HEK293T (cell line): ENCODE measurements around the gene ASIC4.

ENCODE experiments used
- FOXA1 ChIP-seq: fragments of 450-650 bp; IDR thresholded peaks from 2 replicates; pipeline ENCODE4 v1.6.1; 2016; ENCODE audit warnings: mild to moderate bottlenecking
- SP1 ChIP-seq: fragments of 450-650 bp; IDR thresholded peaks from 2 replicates; pipeline ENCODE4 v1.6.1; 2017

DNA sequence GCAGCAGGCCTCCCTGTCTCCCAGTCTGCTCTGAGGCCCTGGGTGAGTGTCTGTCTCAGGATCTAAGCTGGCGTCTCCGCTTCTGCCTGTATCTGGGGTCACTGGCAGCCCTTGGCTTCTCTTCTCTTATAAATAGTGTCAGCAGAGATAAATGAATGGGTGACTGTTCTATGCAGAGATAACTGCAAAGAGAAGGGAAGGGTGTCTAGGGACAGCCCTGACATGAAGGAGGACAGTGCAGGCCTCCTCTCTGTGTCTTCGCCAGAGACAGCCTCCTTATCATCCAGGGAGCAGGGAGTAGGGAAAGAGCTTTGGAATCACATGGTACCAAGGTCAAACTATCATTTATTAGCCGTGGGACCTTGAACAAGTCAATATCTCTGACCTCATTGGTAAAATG, 43.9 kb upstream of the ASIC4 start:
- TF ChIP-seq FOXA1 = no peak
- TF ChIP-seq SP1 = no peak
